A549 (cell line): Measurements from ENCODE around the gene PDK3.

Source experiments
- HOXA7 ChIP-seq: fragments of 250-450 bp; sonication (Bioruptor Pico); IDR thresholded peaks from 2 replicates; pipeline ENCODE4 v1.5.0; 2020; ENCODE audit warnings: mild to moderate bottlenecking, moderate library complexity
- MYC ChIP-seq: IDR thresholded peaks from 2 replicates; pipeline ENCODE4 v1.6.1; 2012; ENCODE audit warnings: mild to moderate bottlenecking, inconsistent platforms, low read length, improper control_type of control experiment, borderline replicate concordance
- RCOR1 ChIP-seq: fragments of 150-350 bp; IDR thresholded peaks from 2 replicates; pipeline ENCODE4 v1.6.1; 2014; ENCODE audit warnings: antibody characterized with exemption, low read length, low read depth
- TF ChIP-seq, protein P1 (sequence below): fragments of >200 bp; sonication (Bioruptor Twin); formaldehyde crosslinking; IDR thresholded peaks from 3 replicates; pipeline ENCODE4 v1.5.1; 2016

DNA sequence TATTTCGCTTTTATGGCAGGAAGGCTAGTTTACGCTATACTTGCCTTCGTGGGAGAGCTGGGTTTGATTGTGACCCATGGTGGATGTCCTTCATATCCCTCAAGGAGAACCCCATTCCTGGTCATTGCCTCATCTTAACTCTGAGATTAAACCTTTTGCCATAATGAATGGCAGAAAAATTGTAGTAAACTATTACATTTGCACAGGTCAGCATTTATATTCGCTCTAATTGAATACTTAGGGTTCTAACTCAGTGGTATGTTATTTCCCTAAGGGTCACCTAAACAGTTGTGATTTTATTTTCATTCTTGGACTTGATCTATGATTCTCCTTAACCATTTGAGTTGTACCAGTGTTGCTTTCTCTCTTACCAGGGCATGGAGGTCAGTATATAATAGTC is 13.4 kb downstream of the PDK3 start:
- TF ChIP-seq, protein P1, sequence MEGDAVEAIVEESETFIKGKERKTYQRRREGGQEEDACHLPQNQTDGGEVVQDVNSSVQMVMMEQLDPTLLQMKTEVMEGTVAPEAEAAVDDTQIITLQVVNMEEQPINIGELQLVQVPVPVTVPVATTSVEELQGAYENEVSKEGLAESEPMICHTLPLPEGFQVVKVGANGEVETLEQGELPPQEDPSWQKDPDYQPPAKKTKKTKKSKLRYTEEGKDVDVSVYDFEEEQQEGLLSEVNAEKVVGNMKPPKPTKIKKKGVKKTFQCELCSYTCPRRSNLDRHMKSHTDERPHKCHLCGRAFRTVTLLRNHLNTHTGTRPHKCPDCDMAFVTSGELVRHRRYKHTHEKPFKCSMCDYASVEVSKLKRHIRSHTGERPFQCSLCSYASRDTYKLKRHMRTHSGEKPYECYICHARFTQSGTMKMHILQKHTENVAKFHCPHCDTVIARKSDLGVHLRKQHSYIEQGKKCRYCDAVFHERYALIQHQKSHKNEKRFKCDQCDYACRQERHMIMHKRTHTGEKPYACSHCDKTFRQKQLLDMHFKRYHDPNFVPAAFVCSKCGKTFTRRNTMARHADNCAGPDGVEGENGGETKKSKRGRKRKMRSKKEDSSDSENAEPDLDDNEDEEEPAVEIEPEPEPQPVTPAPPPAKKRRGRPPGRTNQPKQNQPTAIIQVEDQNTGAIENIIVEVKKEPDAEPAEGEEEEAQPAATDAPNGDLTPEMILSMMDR, result no peak
- TF ChIP-seq HOXA7 (CRISPR knock-in tag) (no peak), MYC (no peak), RCOR1 (no peak)
